Kasumi-1 (cell line): ENCODE measurements around the gene MCM3AP.

Source experiments
- DNase-seq, 2 experiments: peaks; one replicate each; lab custom pipeline; 2025; lab: John Stamatoyannopoulos, UW

MCM3AP gene

GRCh38 chr21:46185716-46186115 lies 99.7 kb downstream of the MCM3AP start:
- DNase-seq = peak in 1 of 2 experiments; percentile 25
